Mammary epithelial cell (primary cell): Measurements from ENCODE around the gene ALPK1.

Experiments used
- CTCF ChIP-seq, 2 donors: IDR thresholded peaks in 1 of 2; conservative IDR thresholded peaks in 1 of 2; 2 replicates each; pipeline ENCODE4 v1.5.1; 2011 to 2012; ENCODE audit warnings: inconsistent platforms in 2 of 2, low read length in 2 of 2, mild to moderate bottlenecking in 2 of 2, control low read depth in 1 of 2, low read depth in 1 of 2; ENCODE audit not compliant: insufficient read depth in 1 of 2; ENCODE audit errors: extremely low read depth in 1 of 2
- EZH2 ChIP-seq: IDR thresholded peaks from 2 replicates; pipeline ENCODE4 v1.6.1; 2012; ENCODE audit warnings: low read length, inconsistent platforms, borderline replicate concordance

- TF ChIP-seq CTCF (conservative IDR thresholded peaks at IDR 0.05 in 1 of 2, IDR thresholded peaks at IDR 0.05 in 1 of 2; ENCODE audit: extremely low read depth in 1 of 2, insufficient read depth in 1 of 2, low read depth in 1 of 2, low read length in 2 of 2) (no peak), EZH2 (no peak)
Observed at GRCh38 chr4:112425823-112426222, 128.7 kb downstream of the ALPK1 start.
